Hematopoietic multipotent progenitor cell treated with erythropoietin and hydrocortisone succinate and interleukin-3 and kit ligand, for 15 days (in vitro differentiated cells): Measurements from ENCODE around the gene SPATA46.
"Not testable (repeated sequence)": the region's sequence is repeated elsewhere in the genome, so short reads cannot be mapped to it uniquely, and the experiment has no call there.

ENCODE experiments used
- DNase-seq: peaks from one replicate; pipeline ENCODE4 v3.0.0-alpha.2; 2015; ENCODE audit warnings: low spot score

Gene SPATA46

DNA sequence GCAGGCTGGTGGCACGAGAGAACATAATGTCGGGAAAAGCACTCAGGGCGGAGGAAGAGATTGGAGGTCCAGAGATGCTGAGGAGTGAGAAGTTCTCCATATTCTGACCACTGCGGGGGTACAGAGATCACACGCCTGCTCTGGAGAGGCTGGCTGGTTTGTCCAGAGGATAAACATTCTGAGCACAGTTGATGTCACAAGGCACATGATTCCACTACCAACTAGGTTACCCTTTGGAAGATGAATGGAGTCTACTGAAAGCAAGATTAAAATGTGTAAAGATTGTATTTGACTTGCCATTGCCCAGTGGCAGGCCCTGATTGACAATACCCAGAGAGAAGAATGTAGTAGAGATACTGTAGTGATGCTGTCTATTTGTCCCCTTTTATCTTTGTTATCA, at the start of gene SPATA46:
SPATA46 (minus strand) TSS at position 164 of the 400 bp plus-strand sequence; CDS start at position 100, 64 bp downstream.
- no peak for DNase-seq

- DNase-seq, result no peak
Observed at GRCh38 chr1:162422662-162423375, 46.2 kb upstream of the SPATA46 start.

DNA sequence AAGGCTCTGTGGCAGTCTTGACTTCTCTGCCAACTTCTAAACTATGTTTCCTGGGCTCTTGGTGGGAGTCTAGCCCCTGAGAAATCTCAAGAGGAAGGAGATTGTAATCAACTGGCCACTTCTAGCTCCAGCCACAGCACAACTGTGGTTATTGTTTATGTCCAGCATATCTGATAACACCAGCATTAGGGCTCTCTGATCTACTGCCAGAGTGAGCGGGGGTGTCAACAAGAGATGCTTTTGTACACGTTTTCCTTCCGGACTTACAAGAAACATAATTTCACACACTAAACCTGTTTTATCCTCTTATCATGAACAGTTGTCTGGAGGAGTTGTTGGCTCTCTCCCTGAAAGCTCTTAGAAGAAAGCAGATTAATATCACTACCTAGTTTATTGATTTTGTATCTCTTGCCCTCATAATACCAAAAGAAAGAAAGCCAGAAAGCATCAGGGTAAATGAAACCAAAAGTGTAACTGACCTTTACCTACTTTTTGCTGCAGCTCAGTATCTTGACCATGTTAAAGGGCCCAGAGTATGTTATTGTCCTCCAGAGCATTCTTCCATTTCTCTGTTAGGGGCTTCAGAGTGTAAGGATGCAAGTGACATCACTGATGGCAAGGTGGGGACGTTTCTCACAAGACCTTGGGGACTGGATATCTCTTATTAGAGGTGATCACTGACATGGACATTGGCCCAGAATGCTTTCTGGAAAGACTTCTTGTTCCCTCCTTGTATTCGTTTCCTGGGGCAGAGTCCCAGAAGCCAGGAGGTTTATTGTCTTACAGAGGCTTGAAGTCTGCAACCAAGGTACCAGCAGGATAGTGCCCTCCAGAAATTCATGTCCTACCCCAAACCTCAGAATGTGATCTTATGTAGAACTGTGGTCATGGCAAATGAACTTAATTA, 44.9 kb upstream of the SPATA46 start:
- no peak for DNase-seq

GRCh38 chr1:162420120-162420519, 43.5 kb upstream of the SPATA46 start:
- no peak for DNase-seq

- not testable (repeated sequence) for DNase-seq
Observed at GRCh38 chr1:162419450-162419931, 42.8 kb upstream of the SPATA46 start.

DNA sequence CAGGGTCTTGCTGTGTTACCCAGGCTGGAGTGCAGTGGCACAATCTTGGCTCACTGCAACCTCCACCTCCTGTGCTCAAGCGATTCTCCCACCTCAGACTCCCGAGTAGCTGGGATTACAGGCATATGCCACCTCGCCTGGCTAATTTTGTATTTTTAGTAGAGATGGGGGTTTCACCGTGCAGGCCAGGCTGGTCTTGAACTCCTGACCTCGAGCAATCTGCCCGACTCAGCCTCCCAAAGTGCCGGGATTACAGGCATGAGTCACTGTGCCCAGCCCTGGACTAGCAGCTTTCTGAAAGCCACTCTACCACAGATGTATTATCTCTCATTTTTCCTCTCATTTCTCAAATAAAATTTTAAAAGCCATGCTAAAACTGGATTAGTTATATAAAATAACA, 41.9 kb upstream of the SPATA46 start:
- DNase-seq, result not testable (repeated sequence)

DNA sequence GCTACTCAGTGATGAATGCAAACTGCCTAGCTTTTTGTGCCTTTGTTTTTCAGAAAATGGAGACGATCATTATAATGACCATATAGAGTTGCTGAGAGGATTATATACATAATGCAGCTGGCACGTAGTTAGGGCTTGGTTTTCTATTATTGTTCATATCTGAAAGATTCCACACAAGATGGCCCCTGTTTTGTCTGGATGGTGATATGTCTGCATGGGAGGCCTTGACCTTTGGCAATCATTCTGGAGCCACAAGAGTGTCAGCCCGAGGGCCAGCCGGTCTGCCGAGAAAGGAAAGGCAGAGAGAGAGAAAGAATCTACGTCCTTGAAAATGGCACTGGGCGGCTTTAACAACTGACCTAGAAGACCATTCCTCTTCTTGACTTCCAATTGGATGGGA, 41.0 kb upstream of the SPATA46 start:
- DNase-seq, result no peak

DNA sequence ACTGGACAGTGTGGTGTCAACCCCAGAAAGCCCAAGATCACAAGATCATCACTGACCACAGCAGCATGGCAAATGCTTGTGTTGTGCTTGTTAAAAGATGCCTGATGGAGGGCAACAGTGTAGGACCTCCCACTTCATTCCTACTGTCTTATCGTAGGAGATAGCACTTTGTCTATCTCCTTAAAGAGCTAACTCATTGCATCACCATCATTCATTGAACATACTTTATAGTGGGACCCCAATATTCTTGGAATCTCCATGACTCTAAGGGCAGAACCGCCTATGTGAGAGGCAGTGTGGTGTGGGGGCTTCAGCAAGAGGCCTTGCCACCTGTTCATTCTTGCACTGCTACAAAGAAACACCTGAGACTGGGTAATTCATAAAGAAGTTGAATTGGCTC, 40.3 kb upstream of the SPATA46 start:
- DNase-seq, result no peak

DNA sequence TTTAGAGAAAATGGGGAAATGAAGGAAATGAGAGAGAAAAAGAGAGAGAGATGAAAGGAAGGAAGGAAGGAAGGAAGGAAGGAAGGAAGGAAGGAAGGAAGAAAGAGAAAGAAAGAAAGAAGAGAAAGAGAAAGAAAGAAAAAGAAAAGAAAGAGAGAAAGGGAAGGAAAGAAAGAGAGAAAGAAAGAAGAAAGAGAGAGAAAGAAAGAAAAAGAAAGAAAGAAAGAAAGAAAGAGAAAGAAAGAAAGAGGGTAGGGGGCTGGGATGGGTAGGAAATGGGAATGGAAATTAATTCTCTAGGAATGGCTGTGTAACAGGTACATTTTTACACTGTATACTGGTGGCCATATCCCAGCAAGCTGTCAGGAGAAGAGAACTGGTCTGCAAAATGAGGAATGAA, 39.6 kb upstream of the SPATA46 start:
- no peak for DNase-seq

DNA sequence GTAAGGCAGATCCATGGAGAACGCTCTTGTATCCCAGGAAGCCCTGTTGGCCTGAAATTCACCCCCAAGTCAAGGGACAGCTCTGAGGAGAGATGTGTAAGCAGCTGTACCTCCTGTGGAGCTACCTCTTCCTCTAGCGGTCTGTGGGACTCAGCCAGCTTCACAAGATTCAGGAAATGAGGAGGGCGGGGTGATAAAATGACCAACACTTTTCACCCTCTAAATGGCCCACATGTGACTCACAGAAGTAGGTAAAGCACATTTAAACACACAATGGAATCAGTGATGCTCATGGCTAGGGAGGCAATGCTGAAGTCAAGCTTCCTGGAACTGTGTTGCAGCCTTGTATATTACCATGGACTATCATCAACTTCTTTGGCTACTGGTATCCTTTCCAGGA, 35.3 kb upstream of the SPATA46 start, which contains the start of gene SH2D1B:
SH2D1B (minus strand) TSS at position 135 of the 400 bp plus-strand sequence; CDS start at position 15, 120 bp downstream.
- DNase-seq, result no peak

- DNase-seq, result no peak
Observed at GRCh38 chr1:162407539-162407938, 30.9 kb upstream of the SPATA46 start.

- DNase-seq, result no peak
Observed at GRCh38 chr1:162406811-162407210, 30.2 kb upstream of the SPATA46 start.

DNA sequence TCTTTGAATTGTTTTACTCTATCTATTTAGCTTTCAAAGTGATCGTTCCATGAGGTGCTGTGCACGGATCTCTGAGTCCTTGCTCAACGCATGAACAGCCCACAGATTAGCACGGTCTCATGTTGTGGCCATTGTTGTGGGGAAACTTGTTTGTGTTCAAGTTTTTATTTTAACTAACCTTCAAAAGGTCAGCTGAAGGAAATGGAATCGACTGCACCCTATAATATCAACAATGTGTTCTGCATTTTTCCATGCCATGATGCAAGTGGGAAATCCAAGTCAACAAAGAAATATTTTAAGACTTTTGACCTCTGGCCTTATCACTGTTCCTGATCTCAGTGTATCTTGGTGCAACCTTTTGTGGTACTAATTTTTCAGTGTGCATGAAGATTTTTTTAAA, 29.1 kb upstream of the SPATA46 start:
- no peak for DNase-seq

- no peak for DNase-seq
Observed at GRCh38 chr1:162404550-162405160, 28.0 kb upstream of the SPATA46 start.

DNA sequence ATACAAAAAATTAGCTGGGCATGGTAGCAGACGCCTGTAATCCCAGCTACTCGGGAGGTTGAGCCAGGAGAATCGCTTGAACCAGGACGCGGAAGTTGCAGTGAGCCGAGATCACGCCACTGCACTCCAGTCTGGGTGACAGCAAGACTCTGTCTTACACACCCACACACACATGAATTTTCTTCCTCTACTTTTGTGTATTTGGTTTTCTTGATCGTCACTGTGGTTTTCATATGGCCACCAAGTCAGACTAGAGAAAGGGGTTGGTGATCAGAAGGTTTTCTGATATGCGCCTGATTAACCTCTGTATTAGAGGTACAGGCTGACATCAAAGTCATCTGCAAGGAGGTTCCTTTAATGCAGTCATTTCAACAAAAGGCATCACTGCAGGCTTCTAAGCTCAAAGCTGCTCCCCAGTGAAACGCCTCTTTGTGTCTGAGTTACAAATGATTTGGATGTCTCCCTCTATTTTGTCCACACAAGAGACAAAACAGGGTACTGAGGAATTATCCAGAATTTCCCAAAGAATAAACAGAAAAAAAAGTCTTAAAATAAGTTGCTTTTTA, 24.2 kb upstream of the SPATA46 start:
- DNase-seq, result no peak

DNA sequence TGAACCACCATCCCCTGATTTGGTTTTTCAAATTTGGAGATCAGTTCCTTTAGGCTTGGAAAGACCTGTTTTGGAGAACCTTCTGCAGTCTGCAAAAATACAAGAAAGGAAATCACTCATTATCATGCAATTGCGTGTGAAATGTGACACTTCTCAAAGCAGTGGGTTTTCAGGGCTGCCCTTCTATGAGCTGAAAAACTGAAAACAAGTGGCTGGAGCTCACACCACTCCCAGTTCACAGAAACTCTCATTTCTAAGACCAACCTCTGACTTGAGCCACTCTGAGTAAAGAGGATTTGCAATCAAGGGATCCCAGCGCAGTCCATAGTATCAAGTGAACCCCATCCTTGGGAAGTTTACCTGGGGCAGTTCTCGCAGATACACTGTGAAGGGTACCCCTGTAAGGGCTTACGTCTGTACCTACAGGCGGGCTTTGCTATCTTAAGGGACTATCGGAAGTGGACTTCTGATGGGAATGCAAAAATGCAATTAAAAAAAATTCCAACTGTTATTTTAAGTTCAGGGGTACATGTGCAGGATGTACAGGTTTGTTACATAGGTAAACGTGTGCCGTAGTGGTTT, 22.4 kb upstream of the SPATA46 start:
- DNase-seq, result no peak

DNA sequence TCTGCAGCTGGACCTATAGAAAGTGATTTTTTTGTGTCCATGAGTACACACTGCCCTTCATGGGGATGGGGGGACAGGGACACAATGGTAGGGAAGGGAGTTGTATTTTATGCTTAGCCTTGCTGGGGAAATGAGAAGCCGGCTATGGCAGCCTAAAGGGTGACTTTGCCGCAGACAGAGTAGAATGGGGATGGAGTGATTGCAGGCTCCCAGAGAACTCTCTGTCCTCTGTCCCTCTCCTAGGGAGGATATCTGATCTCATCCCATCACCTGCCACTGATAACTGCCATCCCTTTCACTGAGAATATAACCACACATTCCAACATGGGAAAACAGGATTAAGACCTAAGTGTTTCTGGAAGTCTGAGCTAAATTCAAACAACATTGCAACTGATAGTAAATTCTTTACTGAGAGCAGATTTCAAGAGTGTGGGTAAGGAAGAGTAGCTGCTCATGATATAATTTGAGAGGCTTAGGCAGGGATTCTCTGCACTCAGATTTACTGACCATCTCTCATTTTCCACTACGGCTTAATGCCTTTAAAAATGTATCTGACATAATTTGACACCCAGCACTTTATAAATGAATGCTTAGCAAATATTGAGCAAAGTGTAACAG, 21.4 kb upstream of the SPATA46 start:
- DNase-seq, result no peak

DNA sequence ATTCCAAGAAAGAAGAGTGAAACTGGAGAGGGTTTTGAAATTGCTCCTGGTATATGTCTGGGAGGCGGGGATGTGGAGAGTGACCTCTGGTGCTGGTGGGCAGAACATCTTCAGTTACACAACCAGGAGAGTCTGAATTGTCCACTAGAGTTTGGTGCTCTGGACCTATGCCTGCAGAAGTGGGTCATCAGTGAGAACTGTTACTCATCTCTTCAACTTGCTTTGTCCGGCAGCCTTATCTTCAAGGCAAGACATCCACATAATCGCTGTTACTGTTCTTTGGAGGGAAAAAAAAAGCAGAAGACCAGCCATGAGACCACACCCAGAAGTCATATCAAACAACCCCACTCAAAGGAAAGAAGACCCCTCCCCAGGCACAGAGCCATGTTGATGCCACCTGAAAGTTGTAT, 20.4 kb upstream of the SPATA46 start:
- DNase-seq, result no peak

- DNase-seq, result no peak
Observed at GRCh38 chr1:162396201-162396906, 19.7 kb upstream of the SPATA46 start.

DNA sequence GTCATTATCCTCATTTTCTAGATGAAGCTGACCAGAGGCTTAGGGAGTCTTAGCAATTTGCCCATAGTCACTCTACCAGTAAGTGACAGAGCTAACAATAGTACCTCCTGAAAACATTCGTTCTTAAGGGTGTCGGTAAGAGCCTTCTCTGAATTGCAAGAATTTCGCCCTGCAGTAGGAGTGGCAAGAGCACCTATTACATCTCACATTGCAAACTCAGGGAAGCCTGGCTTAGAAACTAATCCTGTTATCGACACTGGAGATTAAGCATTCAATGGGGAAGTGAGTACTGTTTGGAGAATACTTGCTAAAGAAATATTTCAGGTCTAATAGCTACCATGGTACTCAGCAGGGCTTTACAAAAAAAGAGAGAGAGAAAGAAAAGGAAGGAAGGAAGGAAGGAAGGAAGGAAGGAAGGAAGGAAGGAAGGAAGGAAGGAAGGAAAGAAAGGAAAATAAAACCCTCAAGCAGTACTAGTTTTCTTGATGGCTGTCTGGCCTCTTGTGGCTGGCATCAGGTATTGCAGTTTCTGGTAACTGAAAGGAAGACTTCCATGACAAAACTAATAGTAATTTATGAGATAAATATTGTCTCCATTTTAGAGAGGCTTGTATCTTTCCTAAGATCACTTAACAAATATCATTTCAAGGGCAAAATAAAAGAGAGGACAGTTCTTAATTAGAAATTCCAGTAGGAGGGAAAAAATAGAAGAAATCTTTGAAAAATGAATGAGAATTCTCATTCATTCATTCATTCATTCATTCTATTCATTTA, 15.3 kb upstream of the SPATA46 start:
- DNase-seq, result peak; percentile 41
